K562 (cell line): ENCODE data around the gene TMEM217. TPM values are rescaled to one million over a fixed set of nuclear protein-coding genes. Genes with fewer than 3 reads are reported as not detected.

Source experiments
- ARID2 ChIP-seq: fragments of 450-650 bp; IDR thresholded peaks from 2 replicates; pipeline ENCODE4 v1.6.1; 2017; ENCODE audit warnings: antibody characterized with exemption, mild to moderate bottlenecking
- CBX3 ChIP-seq, 2 experiments: IDR thresholded peaks; 1 replicate in 1 of 2; 2 replicates in 1 of 2; pipeline ENCODE4 v1.6.1; 2012; ENCODE audit warnings: inconsistent platforms in 2 of 2, low read length in 2 of 2, borderline replicate concordance in 1 of 2, control low read depth in 1 of 2
- IFI16 ChIP-seq: fragments of 250-450 bp; sonication (Bioruptor Pico); IDR thresholded peaks from 2 replicates; pipeline ENCODE4 v2.1.2; 2022; ENCODE audit warnings: mild to moderate bottlenecking, inconsistent platforms
- KLF6 ChIP-seq: fragments of 250-450 bp; sonication (Bioruptor Pico); IDR thresholded peaks from 2 replicates; pipeline ENCODE4 v1.4.0; 2020; ENCODE audit warnings: mild to moderate bottlenecking, moderate library complexity, borderline replicate concordance
- RBM15 ChIP-seq: fragments of 200-400 bp; formaldehyde crosslinking; IDR thresholded peaks from 2 replicates; pipeline ENCODE4 v1.6.1; 2018; ENCODE audit warnings: mild to moderate bottlenecking, low read length, moderate library complexity; ENCODE audit not compliant: insufficient read depth
- RFX1 ChIP-seq: fragments of 450-650 bp; IDR thresholded peaks from 2 replicates; pipeline ENCODE4 v1.6.1; 2016; ENCODE audit warnings: mild to moderate bottlenecking, moderate library complexity
- SMARCB1 ChIP-seq: IDR thresholded peaks from 2 replicates; pipeline ENCODE4 v1.6.1; 2011; ENCODE audit warnings: improper control_type of control experiment, low read depth; ENCODE audit not compliant: insufficient read length
- SMC3 ChIP-seq: conservative IDR thresholded peaks from 2 replicates; pipeline ENCODE4 v1.6.1; 2011; ENCODE audit warnings: low read depth, low read length, improper control_type of control experiment; ENCODE audit not compliant: insufficient read depth
- TRIM28 ChIP-seq: fragments of 450-650 bp; IDR thresholded peaks from 2 replicates; pipeline ENCODE4 v1.6.1; 2017
- ZBED1 ChIP-seq: IDR thresholded peaks from 2 replicates; pipeline ENCODE4 v1.6.1; 2014
- ZC3H4 ChIP-seq: sonication (generic); formaldehyde crosslinking; IDR thresholded peaks from 2 replicates; pipeline ENCODE4 v1.9.0; 2021; ENCODE audit warnings: missing genetic modification reagents, borderline replicate concordance
- ZEB2 ChIP-seq: fragments of 450-650 bp; IDR thresholded peaks from 2 replicates; pipeline ENCODE4 v1.6.1; 2016
- ZNF507 ChIP-seq: conservative IDR thresholded peaks from 2 replicates; pipeline ENCODE4 v1.6.1; 2017; ENCODE audit warnings: missing genetic modification characterization, missing compliant biosample characterization
- polyA plus RNA-seq, 8 experiments: library from polyadenylated mRNA; depleted of rRNA in 4 of 8; stranded (reverse) in 5 of 8; unstranded in 3 of 8; fragments of >200 nt; fragmentation: Nextera tagmentation in 2 of 8; fragmentation: Illumina TruSeq in 1 of 8; extraction: Ambion mirVana in 2 of 8; extraction: Trizol in 1 of 8; gene quantifications; 2 replicates each; pipeline versions ENCODE4 v1.2.1 to v1.2.3, GENCODE V29; 2011 to 2014; ENCODE audit warnings: inconsistent platforms in 1 of 8, missing spikeins in 1 of 8
- total RNA-seq, 7 experiments: library from RNA; depleted of rRNA in 6 of 7; stranded (reverse); fragments of >200 nt in 6 of 7; fragmentation: Illumina TruSeq in 2 of 7; extraction: Trizol in 2 of 7; gene quantifications; 2 replicates each; pipeline versions ENCODE4 v1.2.1 to v1.2.3, GENCODE V29; 2011 to 2021; ENCODE audit warnings: low replicate concordance in 1 of 7
- TF ChIP-seq, protein P1 (sequence below): sonication (generic); formaldehyde crosslinking; IDR thresholded peaks from 2 replicates; pipeline ENCODE4 v1.8.0; 2022; ENCODE audit warnings: mild to moderate bottlenecking, missing genetic modification reagents
- TF ChIP-seq, protein P2 (sequence below): fragments of 450-650 bp; formaldehyde crosslinking; conservative IDR thresholded peaks from 2 replicates; pipeline ENCODE4 v1.4.0; 2022; ENCODE audit warnings: mild to moderate bottlenecking, missing genetic modification characterization
- TF ChIP-seq, protein P3 (sequence below): fragments of 250-450 bp; sonication (Bioruptor Pico); IDR thresholded peaks from 2 replicates; pipeline ENCODE4 v1.5.0; 2022; ENCODE audit warnings: mild to moderate bottlenecking

TMEM217 gene
- total and polyA plus RNA-seq, 9 of the 15 experiments (the other 6 are each of a cell fraction or from before 2014, with no cell fraction given), result 1.3 to 8.0 (median 1.9) TPM

DNA sequence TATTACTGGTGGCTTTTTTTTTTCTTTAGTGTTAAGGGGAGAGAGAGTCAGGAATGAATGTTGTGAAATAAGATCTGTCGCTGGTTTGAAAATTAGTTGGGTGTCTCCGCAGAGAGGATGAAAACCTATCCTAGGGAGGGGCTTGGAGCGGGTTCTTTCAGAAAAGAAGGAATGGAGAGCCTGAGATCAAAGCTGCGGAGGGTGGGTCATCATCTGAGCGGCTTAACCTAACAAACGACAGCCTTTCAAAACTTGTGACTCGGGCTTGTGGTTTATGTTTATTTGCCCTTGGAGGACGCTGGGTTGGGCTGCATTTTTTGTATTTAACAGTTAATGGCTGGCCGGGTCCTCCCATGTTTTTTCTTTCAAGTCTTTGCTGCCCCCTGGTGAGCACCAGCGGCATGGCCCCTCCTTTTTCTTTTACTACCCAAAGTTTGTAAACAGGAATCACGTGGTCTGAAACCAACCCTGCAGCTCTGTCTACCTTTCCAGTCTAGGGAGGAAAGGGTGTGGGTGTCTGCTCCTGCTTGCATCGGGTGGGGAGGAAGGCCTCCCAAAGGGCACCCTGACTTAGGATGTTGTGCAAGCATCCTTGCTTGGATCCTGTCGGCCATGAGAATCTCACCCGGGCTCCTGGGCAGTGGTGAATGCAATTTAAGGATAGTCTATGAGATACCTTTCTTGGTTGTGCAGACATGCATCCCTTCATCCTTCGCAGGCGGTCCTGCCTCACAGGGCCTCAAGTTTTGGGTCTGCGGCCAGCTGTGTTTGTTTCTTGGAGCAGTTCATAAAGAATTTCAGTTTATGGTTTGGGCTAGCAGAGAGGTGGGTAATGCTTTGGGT is 85.8 kb downstream of the TMEM217 start (continued):
- TF ChIP-seq, protein P1, sequence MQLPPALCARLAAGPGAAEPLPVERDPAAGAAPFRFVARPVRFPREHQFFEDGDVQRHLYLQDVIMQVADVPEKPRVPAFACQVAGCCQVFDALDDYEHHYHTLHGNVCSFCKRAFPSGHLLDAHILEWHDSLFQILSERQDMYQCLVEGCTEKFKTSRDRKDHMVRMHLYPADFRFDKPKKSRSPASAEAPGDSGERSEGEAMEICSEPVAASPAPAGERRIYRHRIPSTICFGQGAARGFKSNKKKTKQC (CRISPR knock-in tag), result no peak; the same call in 1 of the 2 replicates
- TF ChIP-seq ARID2 (peak; percentile 89), ZBED1 (peak; percentile 37; the same call in 1 of the 2 replicates), IFI16 (CRISPR knock-in tag) (no peak), ZC3H4 (CRISPR knock-in tag) (no peak), SMC3 (peak; percentile 97), CBX3 (IDR thresholded peaks at IDR 0.05; ENCODE audit: borderline replicate concordance in 1 of 2, low read length in 2 of 2) (peak in 1 of 2 experiments; percentile 81; a peak in 1 of 3 replicates), RBM15 (no peak), SMARCB1 (no peak), ZNF507 (tag) (no peak), KLF6 (CRISPR knock-in tag) (peak; percentile 63; the same call in 1 of the 2 replicates), RFX1 (no peak), ZEB2 (0 out of 2 replicates have a peak, but pooled peaks have one; percentile 38), TRIM28 (no peak)
- TF ChIP-seq, protein P2, sequence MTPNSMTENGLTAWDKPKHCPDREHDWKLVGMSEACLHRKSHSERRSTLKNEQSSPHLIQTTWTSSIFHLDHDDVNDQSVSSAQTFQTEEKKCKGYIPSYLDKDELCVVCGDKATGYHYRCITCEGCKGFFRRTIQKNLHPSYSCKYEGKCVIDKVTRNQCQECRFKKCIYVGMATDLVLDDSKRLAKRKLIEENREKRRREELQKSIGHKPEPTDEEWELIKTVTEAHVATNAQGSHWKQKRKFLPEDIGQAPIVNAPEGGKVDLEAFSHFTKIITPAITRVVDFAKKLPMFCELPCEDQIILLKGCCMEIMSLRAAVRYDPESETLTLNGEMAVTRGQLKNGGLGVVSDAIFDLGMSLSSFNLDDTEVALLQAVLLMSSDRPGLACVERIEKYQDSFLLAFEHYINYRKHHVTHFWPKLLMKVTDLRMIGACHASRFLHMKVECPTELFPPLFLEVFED (CRISPR knock-in tag), result no peak
- TF ChIP-seq, protein P3, sequence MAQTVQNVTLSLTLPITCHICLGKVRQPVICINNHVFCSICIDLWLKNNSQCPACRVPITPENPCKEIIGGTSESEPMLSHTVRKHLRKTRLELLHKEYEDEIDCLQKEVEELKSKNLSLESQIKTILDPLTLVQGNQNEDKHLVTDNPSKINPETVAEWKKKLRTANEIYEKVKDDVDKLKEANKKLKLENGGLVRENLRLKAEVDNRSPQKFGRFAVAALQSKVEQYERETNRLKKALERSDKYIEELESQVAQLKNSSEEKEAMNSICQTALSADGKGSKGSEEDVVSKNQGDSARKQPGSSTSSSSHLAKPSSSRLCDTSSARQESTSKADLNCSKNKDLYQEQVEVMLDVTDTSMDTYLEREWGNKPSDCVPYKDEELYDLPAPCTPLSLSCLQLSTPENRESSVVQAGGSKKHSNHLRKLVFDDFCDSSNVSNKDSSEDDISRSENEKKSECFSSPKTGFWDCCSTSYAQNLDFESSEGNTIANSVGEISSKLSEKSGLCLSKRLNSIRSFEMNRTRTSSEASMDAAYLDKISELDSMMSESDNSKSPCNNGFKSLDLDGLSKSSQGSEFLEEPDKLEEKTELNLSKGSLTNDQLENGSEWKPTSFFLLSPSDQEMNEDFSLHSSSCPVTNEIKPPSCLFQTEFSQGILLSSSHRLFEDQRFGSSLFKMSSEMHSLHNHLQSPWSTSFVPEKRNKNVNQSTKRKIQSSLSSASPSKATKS (CRISPR knock-in tag), result 0 out of 2 replicates have a peak, but pooled peaks have one; percentile 3
